HL-60 (cell line): ENCODE measurements around the gene E2F4.

Experiments
- GABPA ChIP-seq: IDR thresholded peaks from 2 replicates; pipeline ENCODE4 v1.6.1; 2012; ENCODE audit warnings: low read depth
- POLR2AphosphoS5 ChIP-seq: IDR thresholded peaks from 2 replicates; pipeline ENCODE4 v1.6.1; 2012; ENCODE audit warnings: low read depth
- REST ChIP-seq: IDR thresholded peaks from 2 replicates; pipeline ENCODE4 v1.6.1; 2012; ENCODE audit warnings: low read depth; ENCODE audit not compliant: insufficient replicate concordance
- SPI1 ChIP-seq: IDR thresholded peaks from 2 replicates; pipeline ENCODE4 v1.6.1; 2012; ENCODE audit warnings: low read depth, mild to moderate bottlenecking, borderline replicate concordance
- TF ChIP-seq, protein P1 (sequence below): IDR thresholded peaks from one replicate; pipeline ENCODE4 v1.5.1; 2011; ENCODE audit warnings: low read length, control low read depth, inconsistent platforms; ENCODE audit not compliant: insufficient read depth

- no peak for TF ChIP-seq SPI1
- TF ChIP-seq, protein P1, sequence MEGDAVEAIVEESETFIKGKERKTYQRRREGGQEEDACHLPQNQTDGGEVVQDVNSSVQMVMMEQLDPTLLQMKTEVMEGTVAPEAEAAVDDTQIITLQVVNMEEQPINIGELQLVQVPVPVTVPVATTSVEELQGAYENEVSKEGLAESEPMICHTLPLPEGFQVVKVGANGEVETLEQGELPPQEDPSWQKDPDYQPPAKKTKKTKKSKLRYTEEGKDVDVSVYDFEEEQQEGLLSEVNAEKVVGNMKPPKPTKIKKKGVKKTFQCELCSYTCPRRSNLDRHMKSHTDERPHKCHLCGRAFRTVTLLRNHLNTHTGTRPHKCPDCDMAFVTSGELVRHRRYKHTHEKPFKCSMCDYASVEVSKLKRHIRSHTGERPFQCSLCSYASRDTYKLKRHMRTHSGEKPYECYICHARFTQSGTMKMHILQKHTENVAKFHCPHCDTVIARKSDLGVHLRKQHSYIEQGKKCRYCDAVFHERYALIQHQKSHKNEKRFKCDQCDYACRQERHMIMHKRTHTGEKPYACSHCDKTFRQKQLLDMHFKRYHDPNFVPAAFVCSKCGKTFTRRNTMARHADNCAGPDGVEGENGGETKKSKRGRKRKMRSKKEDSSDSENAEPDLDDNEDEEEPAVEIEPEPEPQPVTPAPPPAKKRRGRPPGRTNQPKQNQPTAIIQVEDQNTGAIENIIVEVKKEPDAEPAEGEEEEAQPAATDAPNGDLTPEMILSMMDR, result no peak
- no peak for TF ChIP-seq REST
- TF ChIP-seq POLR2AphosphoS5, result no peak
- no peak for TF ChIP-seq GABPA
These were observed 452 bp upstream of the E2F4 start for GRCh38 chr16:67191411-67191994.
